ENCODE data around the gene CSE1L.
"Not testable (repeated sequence)": the region's sequence is repeated elsewhere in the genome, so short reads cannot be mapped to it uniquely, and the experiment has no call there.

CSE1L gene

GRCh38 chr20:49134797-49135196 is 88.7 kb downstream of the CSE1L start:
- not testable (repeated sequence) for DNase-seq

- DNase-seq: no peak
Observed at GRCh38 chr20:49136817-49137571, 90.9 kb downstream of the CSE1L start.

GRCh38 chr20:49138431-49138830 is 92.3 kb downstream of the CSE1L start:
- no peak for DNase-seq

GRCh38 chr20:49140411-49140810 is 94.3 kb downstream of the CSE1L start:
- no peak for DNase-seq

GRCh38 chr20:49140834-49141233 is 94.7 kb downstream of the CSE1L start:
- DNase-seq: no peak

All from inflammatory macrophage treated with lipopolysaccharide for 4 hours (primary cell).